Measurements from ENCODE around the gene SAP30BP. TPM values are rescaled to one million over a fixed set of nuclear protein-coding genes. Genes with fewer than 3 reads are reported as not detected.

SAP30BP gene
- total and polyA plus RNA-seq, 2 donors (not counting 1 experiment from before 2014, with no cell fraction given), result 143 to 148 TPM

DNA sequence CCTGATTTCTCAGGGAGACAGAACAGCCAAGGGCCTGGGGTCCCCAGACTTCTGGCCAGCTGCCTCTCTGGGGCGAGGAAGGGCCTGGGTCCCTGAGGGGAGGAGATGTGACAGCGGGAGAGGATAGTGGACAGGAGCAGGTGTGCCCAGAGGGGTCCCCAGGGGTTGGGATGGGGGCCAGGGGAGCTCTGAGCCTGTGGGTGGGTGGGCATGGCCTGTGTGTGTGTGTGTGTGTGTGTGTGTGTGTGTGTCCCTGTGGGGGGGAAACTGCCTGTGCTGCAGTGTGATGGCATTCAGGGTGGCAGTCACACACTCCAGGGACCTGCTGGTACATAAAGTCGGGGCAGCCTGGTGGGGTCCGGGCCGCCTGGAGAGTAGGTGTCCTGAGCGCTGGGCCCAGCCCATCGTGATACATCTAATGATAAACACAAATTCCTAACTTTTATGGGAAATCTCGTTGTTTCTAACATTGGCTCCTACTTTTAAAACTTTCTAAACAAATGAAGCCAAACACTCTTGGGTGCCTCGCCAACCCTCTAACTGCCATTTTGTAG is 55.5 kb downstream of the SAP30BP start:
- H3K27me3 ChIP-seq (replicated peaks in 1 of 4; ENCODE audit: control extremely low read depth in 1 of 4, control insufficient read depth in 3 of 4, insufficient read depth in 4 of 4, low read length in 3 of 4), result peaks cover 0 to 29% (median 4%) of the 10 kb centered on the region in 4 experiments
- H3K4me1 Mint-ChIP-seq, result peaks cover 7% of the 10 kb centered on the region
- H3K27ac ChIP-seq (ENCODE audit: low read length in 2 of 2), result no peak overlapping the region
- no peaks in the 10 kb centered on the region for H4K20me1 ChIP-seq (ENCODE audit: control insufficient read depth, insufficient read depth, low read length, poor library complexity, severe bottlenecking)
- 97% methylated on average over 9 of the region's 9 CpGs for WGBS (ENCODE audit: insufficient coverage)
- H2AFZ ChIP-seq (ENCODE audit: insufficient read depth, low read depth, low read length, poor library complexity, severe bottlenecking), result no peak overlapping the region
- peaks cover 0 to 6% (median 0%) of the 10 kb centered on the region in 3 donors for H3K9me3 ChIP-seq (ENCODE audit: control extremely low read depth in 1 of 3, control insufficient read depth in 2 of 3, insufficient read depth in 1 of 3, low read length in 2 of 3)
- no peak overlapping the region for H3K9ac ChIP-seq (ENCODE audit: low read length)
- ATAC-seq (ENCODE audit: low read depth) (no peak), DNase-seq (no peak)
- H3K27me3 Mint-ChIP-seq, result peaks cover 12% of the 10 kb centered on the region
- ChIA-PET CTCF (interaction anchor here (0.6 to 4.4 kb wide), 2 partner anchors 8 to 26 kb away, joined by 3 to 15 read pairs; no protein-coding TSS in a partner anchor), POLR2A (no interaction called here)
- no peak overlapping the region for H3K4me3 ChIP-seq (ENCODE audit: control extremely low read depth in 1 of 5, extremely low read depth in 1 of 5, insufficient read depth in 1 of 5, low read depth in 2 of 5, low read length in 4 of 5)
- H3K4me1 ChIP-seq (ENCODE audit: control insufficient read depth in 2 of 2, insufficient read depth in 2 of 2, low read length in 2 of 2), result peaks cover 5 to 11% of the 10 kb centered on the region in 2 donors
- no peaks in the 10 kb centered on the region for H3K9me3 Mint-ChIP-seq (ENCODE audit: insufficient read depth)
- H3K79me2 ChIP-seq (ENCODE audit: control insufficient read depth, insufficient read depth, low read length), result no peaks in the 10 kb centered on the region
- intact Hi-C loops (cut with micrococcal nuclease), result no loop called here
- no peak overlapping the region for H3K4me2 ChIP-seq (replicated peaks; ENCODE audit: low read depth, low read length, poor library complexity, severe bottlenecking)
- no peak overlapping the region for H3K4me3 Mint-ChIP-seq
- no peak for TF ChIP-seq EZH2 (IDR thresholded peaks at IDR 0.05; ENCODE audit: borderline replicate concordance, insufficient read depth, low read depth, low read length, poor library complexity, severe bottlenecking)
- TF ChIP-seq, protein P1, sequence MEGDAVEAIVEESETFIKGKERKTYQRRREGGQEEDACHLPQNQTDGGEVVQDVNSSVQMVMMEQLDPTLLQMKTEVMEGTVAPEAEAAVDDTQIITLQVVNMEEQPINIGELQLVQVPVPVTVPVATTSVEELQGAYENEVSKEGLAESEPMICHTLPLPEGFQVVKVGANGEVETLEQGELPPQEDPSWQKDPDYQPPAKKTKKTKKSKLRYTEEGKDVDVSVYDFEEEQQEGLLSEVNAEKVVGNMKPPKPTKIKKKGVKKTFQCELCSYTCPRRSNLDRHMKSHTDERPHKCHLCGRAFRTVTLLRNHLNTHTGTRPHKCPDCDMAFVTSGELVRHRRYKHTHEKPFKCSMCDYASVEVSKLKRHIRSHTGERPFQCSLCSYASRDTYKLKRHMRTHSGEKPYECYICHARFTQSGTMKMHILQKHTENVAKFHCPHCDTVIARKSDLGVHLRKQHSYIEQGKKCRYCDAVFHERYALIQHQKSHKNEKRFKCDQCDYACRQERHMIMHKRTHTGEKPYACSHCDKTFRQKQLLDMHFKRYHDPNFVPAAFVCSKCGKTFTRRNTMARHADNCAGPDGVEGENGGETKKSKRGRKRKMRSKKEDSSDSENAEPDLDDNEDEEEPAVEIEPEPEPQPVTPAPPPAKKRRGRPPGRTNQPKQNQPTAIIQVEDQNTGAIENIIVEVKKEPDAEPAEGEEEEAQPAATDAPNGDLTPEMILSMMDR (IDR thresholded peaks at IDR 0.05), result no peak
- H3K27ac Mint-ChIP-seq, result no peak overlapping the region
- H3K36me3 ChIP-seq (replicated peaks in 1 of 2; ENCODE audit: control extremely low read depth in 1 of 2, control insufficient read depth in 1 of 2, extremely low read depth in 1 of 2, insufficient read depth in 2 of 2, low read length in 1 of 2), result no peaks in the 10 kb centered on the region

- Histone ChIP-seq H4K20me1 (ENCODE audit: control insufficient read depth, insufficient read depth, low read length, poor library complexity, severe bottlenecking) (no peaks in the 10 kb centered on the region), H3K9me3 (ENCODE audit: control extremely low read depth in 1 of 3, control insufficient read depth in 2 of 3, insufficient read depth in 1 of 3, low read length in 2 of 3) (peaks cover 0 to 6% (median 0%) of the 10 kb centered on the region in 3 donors), H3K4me3 (ENCODE audit: control extremely low read depth in 1 of 5, extremely low read depth in 1 of 5, insufficient read depth in 1 of 5, low read depth in 2 of 5, low read length in 4 of 5) (no peak overlapping the region), H3K4me2 (replicated peaks; ENCODE audit: low read depth, low read length, poor library complexity, severe bottlenecking) (no peak overlapping the region), H3K9ac (ENCODE audit: low read length) (no peak overlapping the region), H3K79me2 (ENCODE audit: control insufficient read depth, insufficient read depth, low read length) (no peaks in the 10 kb centered on the region), H3K27me3 (replicated peaks in 1 of 4; ENCODE audit: control extremely low read depth in 1 of 4, control insufficient read depth in 3 of 4, insufficient read depth in 4 of 4, low read length in 3 of 4) (peaks cover 0 to 27% (median 4%) of the 10 kb centered on the region in 4 experiments), H3K36me3 (replicated peaks in 1 of 2; ENCODE audit: control extremely low read depth in 1 of 2, control insufficient read depth in 1 of 2, extremely low read depth in 1 of 2, insufficient read depth in 2 of 2, low read length in 1 of 2) (no peaks in the 10 kb centered on the region), H3K27ac (ENCODE audit: low read length in 2 of 2) (no peak overlapping the region), H2AFZ (ENCODE audit: insufficient read depth, low read depth, low read length, poor library complexity, severe bottlenecking) (no peak overlapping the region), H3K4me1 (ENCODE audit: control insufficient read depth in 2 of 2, insufficient read depth in 2 of 2, low read length in 2 of 2) (peaks cover 5 to 11% of the 10 kb centered on the region in 2 donors)
- no peak for ATAC-seq (ENCODE audit: low read depth)
- H3K4me1 Mint-ChIP-seq, result peaks cover 7% of the 10 kb centered on the region
- H3K4me3 Mint-ChIP-seq, result no peak overlapping the region
- ChIA-PET CTCF (no interaction called here), POLR2A (no interaction called here)
- TF ChIP-seq, protein P1 (IDR thresholded peaks at IDR 0.05), result no peak
- no peak for TF ChIP-seq EZH2 (IDR thresholded peaks at IDR 0.05; ENCODE audit: borderline replicate concordance, insufficient read depth, low read depth, low read length, poor library complexity, severe bottlenecking)
- intact Hi-C loops (cut with micrococcal nuclease), result no loop called here
- H3K27ac Mint-ChIP-seq, result no peak overlapping the region
- DNase-seq, result no peak
- WGBS (ENCODE audit: insufficient coverage), result 91% methylated on average over 16 of the region's 18 CpGs
- H3K9me3 Mint-ChIP-seq (ENCODE audit: insufficient read depth), result no peaks in the 10 kb centered on the region
- peaks cover 12% of the 10 kb centered on the region for H3K27me3 Mint-ChIP-seq
These were observed 56.2 kb downstream of the SAP30BP start for GRCh38 chr17:75723171-75723930.
